ACC112 (cell line): Measurements from ENCODE around the gene TSGA10.
"Not testable (repeated sequence)": the region's sequence is repeated elsewhere in the genome, so short reads cannot be mapped to it uniquely, and the experiment has no call there.

ENCODE experiments used
- H2AFZ ChIP-seq: fragments of 200-600 bp; sonication (generic); one replicate; pipeline ENCODE4 v1.6.0; 2017; ENCODE audit warnings: antibody characterized with exemption, low read length; ENCODE audit not compliant: unreplicated experiment
- H3K27ac ChIP-seq: fragments of 200-600 bp; sonication (generic); 2 replicates; pipeline ENCODE4 v1.5.1; 2014; ENCODE audit warnings: low read depth, mild to moderate bottlenecking, antibody characterized with exemption, low read length, moderate library complexity
- H3K27me3 ChIP-seq: fragments of 200-600 bp; sonication (generic); 2 replicates; pipeline ENCODE4 v1.6.1; 2014; ENCODE audit warnings: mild to moderate bottlenecking, antibody characterized with exemption, low read length, moderate library complexity, mixed read lengths; ENCODE audit not compliant: insufficient read depth
- H3K36me3 ChIP-seq: fragments of 200-600 bp; sonication (generic); 2 replicates; pipeline ENCODE4 v1.6.1; 2016; ENCODE audit warnings: mild to moderate bottlenecking, antibody characterized with exemption, low read length, moderate library complexity, mixed read lengths; ENCODE audit not compliant: insufficient read depth
- H3K4me1 ChIP-seq: fragments of 200-600 bp; sonication (generic); one replicate; pipeline ENCODE4 v1.6.1; 2016; ENCODE audit warnings: low read length, mixed read lengths; ENCODE audit not compliant: insufficient read depth, unreplicated experiment, control insufficient read depth
- H3K4me3 ChIP-seq: fragments of 200-600 bp; sonication (generic); 2 replicates; pipeline ENCODE4 v1.5.1; 2014; ENCODE audit warnings: mild to moderate bottlenecking, low read depth, low read length
- H3K79me2 ChIP-seq: fragments of 200-600 bp; sonication (generic); one replicate; pipeline ENCODE4 v1.6.0; 2016; ENCODE audit warnings: low read length; ENCODE audit not compliant: control insufficient read depth, unreplicated experiment, insufficient read depth

TSGA10 gene, protein sequence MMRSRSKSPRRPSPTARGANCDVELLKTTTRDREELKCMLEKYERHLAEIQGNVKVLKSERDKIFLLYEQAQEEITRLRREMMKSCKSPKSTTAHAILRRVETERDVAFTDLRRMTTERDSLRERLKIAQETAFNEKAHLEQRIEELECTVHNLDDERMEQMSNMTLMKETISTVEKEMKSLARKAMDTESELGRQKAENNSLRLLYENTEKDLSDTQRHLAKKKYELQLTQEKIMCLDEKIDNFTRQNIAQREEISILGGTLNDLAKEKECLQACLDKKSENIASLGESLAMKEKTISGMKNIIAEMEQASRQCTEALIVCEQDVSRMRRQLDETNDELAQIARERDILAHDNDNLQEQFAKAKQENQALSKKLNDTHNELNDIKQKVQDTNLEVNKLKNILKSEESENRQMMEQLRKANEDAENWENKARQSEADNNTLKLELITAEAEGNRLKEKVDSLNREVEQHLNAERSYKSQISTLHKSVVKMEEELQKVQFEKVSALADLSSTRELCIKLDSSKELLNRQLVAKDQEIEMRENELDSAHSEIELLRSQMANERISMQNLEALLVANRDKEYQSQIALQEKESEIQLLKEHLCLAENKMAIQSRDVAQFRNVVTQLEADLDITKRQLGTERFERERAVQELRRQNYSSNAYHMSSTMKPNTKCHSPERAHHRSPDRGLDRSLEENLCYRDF

DNA sequence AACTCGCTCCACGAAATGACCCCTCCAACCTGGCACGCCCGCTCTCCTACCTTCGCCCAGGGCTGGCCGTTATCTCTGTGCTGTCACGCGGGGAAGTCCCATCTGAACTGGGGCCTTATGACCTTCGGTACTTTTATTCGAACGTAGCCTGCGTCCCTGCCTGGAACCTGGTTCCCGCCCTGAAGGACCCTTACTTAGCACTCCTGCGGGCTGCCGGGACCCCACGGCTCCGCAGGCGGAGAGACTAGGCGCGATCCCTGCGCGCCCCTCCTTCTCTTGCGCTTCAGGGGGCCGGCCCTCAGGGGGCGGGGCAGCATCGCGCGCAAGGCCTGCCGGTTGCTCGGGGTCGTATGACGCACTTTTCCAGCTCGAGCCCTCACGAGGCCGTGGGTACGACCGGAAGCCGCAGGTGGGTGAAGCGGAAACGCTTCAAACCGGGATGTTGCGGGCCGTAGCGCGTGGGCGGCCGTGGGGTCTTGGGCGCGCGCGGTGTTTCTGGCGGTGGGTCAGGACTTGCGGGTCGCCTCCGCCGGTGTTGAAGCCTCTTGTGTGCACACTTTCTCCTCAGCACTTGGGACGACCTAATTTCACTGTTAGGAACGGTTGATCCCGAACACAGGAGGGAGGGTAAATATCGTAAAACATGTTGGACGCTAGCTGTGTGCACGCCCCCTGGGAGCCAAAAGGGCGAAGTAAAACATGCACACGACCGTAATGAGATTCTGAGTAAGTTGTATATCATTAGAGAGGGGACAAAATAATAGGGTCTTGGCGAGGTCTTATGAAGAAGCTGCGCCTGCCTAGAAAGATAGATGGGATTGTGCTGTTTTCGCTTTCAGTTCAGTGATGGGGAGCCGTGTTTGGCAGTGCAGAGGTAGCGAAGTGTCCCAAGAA, at the start of gene TSGA10, which contains the start of gene LIPT1:
Gene TSGA10, minus strand, starts transcription at position 300 of the 894 bp plus-strand sequence. CDS start 45,503 bp downstream, outside the sequence.
Gene LIPT1, plus strand, starts transcription at position 325 of the 894 bp plus-strand sequence. CDS start 6,991 bp downstream, outside the sequence.
- no peaks in the 10 kb centered on the region for H3K27me3 ChIP-seq
- H3K4me3 ChIP-seq = peak within 1 kb of the TSS; percentile 89
- H3K36me3 ChIP-seq = no peaks in the 10 kb centered on the region
- H3K27ac ChIP-seq = peak within 1 kb of the TSS; percentile 40; the same call in 1 of the 2 replicates
- peaks cover 3% of the 10 kb centered on the region for H3K79me2 ChIP-seq
- peak within 1 kb of the TSS; percentile 91 for H2AFZ ChIP-seq
- H3K4me1 ChIP-seq = no peaks in the 10 kb centered on the region

DNA sequence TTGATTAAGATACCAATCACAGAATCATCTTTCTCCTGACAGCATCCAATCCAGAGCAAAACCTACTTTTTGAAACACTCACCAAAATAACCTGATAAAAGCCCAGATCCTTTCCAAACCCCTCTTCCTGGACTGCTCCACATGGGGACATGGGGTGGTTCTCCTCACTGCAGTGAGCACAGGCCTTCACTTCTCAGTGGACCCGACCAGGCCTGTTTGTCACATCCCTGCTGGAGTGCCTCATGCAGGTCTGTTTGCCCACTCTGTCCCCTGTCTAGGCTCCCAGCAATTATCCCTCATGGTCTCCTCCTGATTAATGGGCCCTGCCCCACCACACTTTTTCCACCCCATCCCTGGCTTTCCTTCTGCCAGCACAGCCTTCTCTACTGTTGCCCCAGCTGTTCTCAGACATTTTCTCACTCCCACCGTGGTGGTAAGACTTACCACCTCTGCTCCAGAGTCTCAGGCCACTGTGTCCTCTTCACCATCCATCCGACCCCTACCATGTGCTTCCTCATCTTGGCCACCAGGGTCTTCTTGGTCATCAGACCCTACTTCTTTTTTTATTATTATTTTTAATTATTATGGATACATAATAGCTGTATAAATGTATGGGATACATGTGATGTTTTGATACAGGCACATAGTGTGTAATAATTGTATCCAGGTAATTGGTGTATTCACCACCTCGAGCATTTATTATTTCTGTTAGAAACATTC, 47.4 kb upstream of the TSGA10 start:
- Histone ChIP-seq H2AFZ (no peak overlapping the region), H3K4me1 (no peaks in the 10 kb centered on the region), H3K27ac (no peak overlapping the region), H3K79me2 (no peaks in the 10 kb centered on the region), H3K4me3 (no peak overlapping the region), H3K27me3 (no peaks in the 10 kb centered on the region), H3K36me3 (0 out of 2 replicates have a peak, but pooled peaks cover 6% of the 10 kb centered on the region)

DNA sequence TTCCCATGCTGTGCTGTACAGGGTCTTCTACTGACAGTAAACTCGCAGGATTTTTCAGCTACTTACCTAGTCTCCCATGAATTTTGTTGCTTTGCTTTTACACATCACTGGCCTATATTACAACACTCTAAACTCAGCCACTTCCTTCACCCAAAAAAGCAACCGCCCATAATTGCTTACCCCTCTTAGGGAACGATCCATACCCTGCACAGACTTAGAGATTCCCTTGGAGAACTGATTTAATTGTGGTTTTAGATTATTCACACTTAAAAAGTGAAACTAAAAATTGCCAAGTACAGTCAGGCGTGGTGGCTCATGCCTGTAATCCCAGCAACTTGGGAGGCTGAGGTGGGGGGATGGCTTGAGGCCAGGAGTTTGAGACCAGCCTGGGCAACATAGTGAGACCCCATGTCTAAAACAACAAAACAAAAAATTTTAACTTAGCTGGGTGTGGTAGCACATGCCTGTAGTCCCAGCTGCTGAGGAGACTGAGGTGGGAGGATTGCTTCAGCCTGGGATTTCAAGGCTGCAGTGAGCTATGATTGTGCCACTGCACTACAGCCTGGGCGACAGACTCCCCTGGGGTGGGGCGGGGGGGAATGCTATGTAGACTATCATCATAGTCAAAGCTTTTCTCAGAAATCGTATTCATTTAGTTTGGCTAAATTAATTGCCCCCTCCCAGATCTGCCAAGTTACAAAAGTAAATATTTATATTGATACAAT, 45.5 kb upstream of the TSGA10 start:
- H3K79me2 ChIP-seq = no peaks in the 10 kb centered on the region
- H3K4me1 ChIP-seq = no peaks in the 10 kb centered on the region
- no peak overlapping the region for H2AFZ ChIP-seq
- H3K27me3 ChIP-seq = no peaks in the 10 kb centered on the region
- no peak overlapping the region for H3K27ac ChIP-seq
- H3K4me3 ChIP-seq = no peak overlapping the region
- 0 out of 2 replicates have a peak, but pooled peaks cover 10% of the 10 kb centered on the region for H3K36me3 ChIP-seq

DNA sequence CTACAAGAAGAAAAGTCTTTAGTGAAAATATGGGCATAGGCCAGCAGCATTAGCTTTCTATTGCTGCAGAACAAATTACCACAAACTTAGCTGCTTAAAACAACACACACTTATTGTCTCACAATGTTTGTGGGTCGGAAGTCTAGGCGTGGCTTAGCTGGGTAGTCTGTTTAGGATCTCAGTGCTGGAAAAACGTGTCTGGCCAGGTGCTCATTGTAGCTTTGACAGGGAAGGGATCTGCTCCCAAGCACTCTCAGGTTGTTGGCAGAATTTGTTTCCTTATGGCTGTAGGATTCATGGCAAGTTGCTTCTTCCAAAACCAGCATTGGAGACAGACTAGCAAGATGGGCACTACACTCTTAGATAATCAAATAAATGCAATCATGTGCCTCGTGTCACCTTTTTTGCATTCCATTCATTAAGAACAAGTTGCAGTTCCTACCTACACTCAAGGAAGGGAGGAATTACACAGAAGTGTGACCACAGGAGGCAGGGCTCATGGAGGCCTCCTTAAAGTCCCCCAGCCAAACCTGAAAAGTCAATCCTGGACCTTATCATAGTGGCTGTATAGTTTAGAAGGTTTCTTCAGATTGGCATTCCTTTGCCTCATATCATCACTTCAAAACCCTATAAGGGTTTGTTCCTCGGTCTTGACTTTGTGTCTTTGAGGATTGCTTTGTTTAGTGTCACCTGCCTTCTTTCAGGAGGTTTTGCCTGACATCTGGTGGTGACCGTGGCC, 43.5 kb upstream of the TSGA10 start:
- Histone ChIP-seq H3K4me3 (no peak overlapping the region), H3K36me3 (peaks cover 20% of the 10 kb centered on the region; the same call in 1 of the 2 replicates), H3K4me1 (no peaks in the 10 kb centered on the region), H3K79me2 (no peaks in the 10 kb centered on the region), H3K27me3 (no peaks in the 10 kb centered on the region), H3K27ac (no peak overlapping the region), H2AFZ (no peak overlapping the region)

DNA sequence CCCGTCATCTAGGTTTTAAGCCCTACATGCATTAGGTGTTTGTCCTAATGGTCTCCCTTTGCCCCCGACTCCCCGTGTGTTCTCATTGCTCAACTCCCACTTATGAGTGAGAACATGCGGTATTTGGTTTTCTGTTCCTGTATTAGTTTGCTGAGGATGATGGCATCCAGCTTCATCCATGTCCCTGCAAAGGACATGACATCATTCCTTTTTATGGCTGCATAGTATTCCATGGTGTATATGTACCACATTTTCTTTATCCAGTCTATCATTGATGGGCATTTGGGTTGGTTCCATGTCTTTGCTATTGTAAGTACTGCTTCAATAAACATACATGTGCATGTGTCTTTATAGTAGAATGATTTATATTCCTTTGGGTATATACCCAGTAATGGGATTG, 37.6 kb upstream of the TSGA10 start:
- H3K27ac ChIP-seq, H3K4me3 ChIP-seq, H3K27me3 ChIP-seq, H2AFZ ChIP-seq, H3K4me1 ChIP-seq: not testable (repeated sequence)
- H3K36me3 ChIP-seq = peaks cover 24% of the 10 kb centered on the region; the same call in 1 of the 2 replicates
- peaks cover 15% of the 10 kb centered on the region for H3K79me2 ChIP-seq

DNA sequence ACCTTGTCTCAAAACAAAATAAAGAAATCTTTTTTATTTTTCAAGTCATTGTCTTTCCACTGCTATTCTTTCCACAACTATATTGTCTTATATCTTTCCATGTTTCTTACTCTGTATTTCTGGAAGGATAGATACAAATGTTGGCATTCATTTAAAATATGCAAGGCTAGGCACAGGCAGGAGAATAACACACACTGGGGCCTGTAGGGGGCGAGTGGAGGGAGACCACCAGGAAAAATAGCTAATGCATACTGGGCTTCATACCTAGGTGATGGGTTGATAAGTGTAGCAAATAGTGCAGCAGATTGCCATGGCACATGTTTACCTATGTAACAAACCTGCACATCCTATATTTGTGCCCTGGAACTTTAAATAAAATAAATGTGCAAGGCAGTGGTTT, 35.8 kb upstream of the TSGA10 start:
- Histone ChIP-seq H3K4me1 (no peaks in the 10 kb centered on the region), H3K27me3 (no peaks in the 10 kb centered on the region), H3K27ac (no peak overlapping the region), H3K36me3 (peaks cover 22% of the 10 kb centered on the region), H3K4me3 (no peak overlapping the region), H2AFZ (no peak overlapping the region), H3K79me2 (peaks cover 27% of the 10 kb centered on the region)

DNA sequence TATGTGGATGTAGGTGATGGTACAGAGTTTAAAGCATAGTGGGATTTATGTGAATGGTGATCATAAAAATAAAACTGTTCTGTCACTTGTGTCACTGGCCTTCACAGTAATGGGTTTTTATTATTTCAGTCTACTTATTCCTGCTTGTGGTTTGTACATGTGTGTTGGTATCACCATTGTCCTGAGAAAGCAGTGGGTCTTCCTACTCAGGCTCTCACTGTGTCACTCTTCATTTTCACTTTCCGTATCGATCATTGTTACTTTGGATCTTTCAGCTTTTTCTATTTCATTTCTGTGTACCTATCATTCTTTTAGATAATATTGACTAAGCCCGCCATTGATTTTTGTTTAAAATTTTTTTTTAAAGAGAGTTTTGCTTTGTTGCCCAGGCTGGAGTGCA, 33.6 kb upstream of the TSGA10 start:
- peaks cover 49% of the 10 kb centered on the region for H3K79me2 ChIP-seq

DNA sequence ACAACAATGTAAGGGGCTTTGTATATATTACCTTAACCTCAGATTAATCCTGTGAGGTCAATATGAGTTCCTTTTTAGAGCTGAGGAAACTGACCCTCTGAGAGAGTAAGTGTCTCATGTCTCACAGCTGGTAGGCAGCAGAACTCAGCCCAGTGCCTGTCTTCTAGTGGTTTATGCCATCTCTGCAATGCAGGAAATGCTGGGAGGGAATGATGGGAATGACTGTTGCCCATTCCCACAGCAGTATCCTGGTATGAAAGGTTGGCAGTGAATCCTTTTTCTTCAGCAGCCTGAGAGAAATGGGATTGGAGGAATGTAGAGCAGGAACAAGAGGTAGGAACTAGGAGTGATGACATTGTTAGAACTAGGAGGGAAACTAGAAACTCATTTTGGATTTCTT, 32.3 kb upstream of the TSGA10 start:
- Histone ChIP-seq H3K27ac (no peak overlapping the region), H3K36me3 (peaks cover 12% of the 10 kb centered on the region), H3K27me3 (no peaks in the 10 kb centered on the region), H3K4me3 (no peak overlapping the region), H3K4me1 (peaks cover 4% of the 10 kb centered on the region), H3K79me2 (peaks cover 63% of the 10 kb centered on the region), H2AFZ (no peak overlapping the region)

More for the DNA sequence above, 33.6 kb upstream of the TSGA10 start:
- no peaks in the 10 kb centered on the region for H3K27me3 ChIP-seq
- H3K4me3 ChIP-seq = no peak overlapping the region
- H2AFZ ChIP-seq = no peak overlapping the region
- H3K4me1 ChIP-seq = no peaks in the 10 kb centered on the region
- no peak overlapping the region for H3K27ac ChIP-seq
- peaks cover 12% of the 10 kb centered on the region for H3K36me3 ChIP-seq

DNA sequence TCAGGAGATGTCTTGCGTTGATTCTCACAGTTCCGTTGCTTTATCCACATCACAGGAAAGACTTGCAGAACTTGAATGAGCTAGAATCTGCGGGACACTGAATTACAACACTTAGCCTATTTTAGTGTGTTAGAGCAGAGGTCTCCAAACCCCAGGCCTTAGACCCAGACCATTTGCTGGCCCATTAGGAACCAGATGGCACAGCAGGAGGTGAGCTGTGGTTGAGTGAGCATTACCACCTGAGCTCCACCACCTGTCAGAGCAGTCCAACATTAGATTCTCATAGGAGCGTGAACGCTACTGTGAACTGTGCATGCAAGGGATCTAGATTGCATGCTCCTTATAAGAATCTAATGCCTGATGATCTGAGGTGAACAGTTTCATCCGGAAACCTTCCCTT, 30.1 kb upstream of the TSGA10 start:
- Histone ChIP-seq H2AFZ (no peak overlapping the region), H3K4me1 (peaks cover 6% of the 10 kb centered on the region), H3K4me3 (no peak overlapping the region), H3K27ac (no peak overlapping the region), H3K79me2 (peaks cover 79% of the 10 kb centered on the region), H3K36me3 (peaks cover 10% of the 10 kb centered on the region), H3K27me3 (no peaks in the 10 kb centered on the region)
